ENCODE results near the gene DIS3L2.
"Not testable (repeated sequence)": the region's sequence is repeated elsewhere in the genome, so short reads cannot be mapped to it uniquely, and the experiment has no call there.

The DIS3L2 gene

DNA sequence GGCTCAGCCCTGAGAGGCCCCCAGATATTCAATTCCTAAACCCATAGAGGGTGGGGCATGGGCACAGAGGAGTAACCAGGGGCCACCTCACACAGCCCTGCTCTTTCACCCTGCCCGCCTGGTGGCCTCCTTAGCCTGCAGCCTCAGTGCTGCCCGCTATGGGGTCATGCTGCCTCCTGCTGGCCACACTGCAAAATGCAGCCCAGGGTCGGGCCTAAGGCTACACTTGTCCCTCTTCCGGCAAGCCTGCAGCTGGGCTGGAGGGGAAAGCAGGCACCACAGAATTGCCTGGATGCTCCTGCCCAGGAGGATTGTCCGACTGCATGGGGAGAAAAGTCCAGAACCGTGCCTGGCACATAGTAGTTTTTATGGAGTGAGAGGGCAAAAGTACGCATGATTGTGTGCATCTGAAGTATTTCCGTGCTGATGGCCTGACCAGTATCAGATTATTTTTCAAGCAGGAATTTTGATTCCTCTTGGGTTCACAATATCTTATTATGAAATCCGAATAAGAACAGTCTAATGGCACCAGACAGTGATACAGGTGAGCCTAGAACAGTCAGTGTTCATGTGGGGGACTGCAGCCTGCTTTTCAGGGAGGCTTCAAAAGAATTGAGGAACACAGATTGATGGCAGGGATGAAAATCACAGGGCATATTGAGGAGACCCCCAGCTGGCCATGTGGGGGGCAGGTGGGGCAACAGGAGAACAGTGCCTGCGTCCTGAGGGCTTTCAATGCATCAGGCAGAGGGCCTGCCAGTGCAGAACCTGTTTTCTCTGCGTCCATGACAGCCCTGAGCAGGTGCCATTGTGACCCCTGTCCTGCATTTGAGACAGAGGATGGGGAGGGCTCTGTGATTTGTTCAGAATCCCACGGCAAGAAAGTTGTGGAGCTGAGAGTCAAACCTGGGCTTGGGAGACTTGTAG lies 365.9 kb downstream of the DIS3L2 start:
- peak; percentile 84 for DNase-seq

DNA sequence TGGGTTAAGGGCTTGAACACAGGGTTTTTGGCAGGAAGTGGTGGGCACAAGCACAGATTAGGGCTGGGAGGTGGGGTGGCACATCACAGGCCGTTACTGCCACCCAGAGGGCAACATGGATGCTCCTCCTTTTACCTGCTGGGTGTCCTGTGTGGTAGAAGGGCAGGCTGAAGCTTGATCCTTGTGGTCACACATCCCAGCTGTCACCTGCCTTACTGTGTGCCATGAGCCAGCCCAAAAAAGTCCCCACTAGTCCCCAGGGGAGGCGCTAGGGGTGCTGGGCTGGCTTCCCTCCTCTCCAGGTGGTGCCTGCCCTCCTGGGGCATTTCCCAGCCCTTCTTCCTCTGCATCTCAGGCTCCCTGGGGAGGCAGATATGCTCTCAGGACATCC lies 366.5 kb downstream of the DIS3L2 start:
- no peak for DNase-seq

DNA sequence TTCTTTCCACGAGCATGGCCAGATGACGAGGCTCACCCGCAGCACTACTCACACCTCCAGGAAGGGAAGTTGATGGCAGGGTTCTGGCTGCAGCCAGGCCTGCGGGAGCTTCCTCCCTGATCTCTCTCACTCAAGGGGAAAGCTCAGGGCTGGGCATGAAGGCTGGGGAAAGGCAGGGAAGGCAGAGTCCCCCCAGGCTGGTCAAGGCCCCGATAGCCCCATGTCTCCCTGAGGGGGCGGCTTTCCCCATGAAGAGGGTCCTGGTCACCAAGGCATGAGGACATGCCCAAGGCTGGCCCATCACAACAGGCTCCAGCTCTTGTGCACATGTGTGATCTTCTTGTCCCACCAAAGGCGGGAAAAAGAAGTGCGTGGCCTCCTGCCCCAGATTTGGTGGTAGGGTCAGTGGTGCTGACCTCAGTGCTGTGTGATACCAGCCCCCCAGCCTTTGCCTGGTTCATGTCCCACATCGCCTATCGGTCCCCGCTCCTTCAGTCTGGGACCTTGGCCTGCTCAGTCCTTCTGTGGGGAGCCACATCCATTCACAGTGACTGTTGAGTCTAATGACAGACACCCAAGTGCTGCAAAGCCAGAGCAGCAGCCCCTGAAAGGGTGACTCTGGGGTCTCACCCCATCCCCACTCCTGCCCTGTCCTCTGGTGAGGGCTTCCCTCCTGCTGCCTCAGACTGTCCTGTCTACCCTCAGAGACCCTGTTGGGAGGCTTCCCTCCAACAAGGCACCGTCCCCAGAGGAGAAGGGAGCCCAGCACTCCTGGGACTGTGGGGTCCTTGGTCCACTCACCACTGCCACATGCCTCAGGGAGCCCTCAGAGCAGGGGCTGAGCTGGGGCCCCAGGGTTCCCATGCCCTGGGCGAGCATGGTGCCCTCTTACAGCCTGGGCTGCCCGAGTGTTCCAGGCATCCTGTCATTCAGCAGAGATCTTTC lies 367.3 kb downstream of the DIS3L2 start:
- DNase-seq, result no peak

DNA sequence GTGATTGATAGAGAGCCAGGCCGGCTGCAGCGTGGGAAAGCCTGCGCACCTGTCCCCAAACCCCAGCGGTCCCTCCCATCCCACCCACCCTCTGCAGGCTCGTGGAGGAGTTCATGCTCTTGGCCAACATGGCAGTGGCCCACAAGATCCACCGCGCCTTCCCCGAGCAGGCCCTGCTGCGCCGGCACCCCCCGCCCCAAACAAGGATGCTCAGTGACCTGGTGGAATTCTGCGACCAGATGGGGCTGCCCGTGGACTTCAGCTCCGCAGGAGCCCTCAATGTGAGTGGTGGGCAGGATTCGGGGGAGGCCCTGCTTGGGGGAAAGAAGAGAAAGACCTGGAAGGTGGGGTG lies 368.2 kb downstream of the DIS3L2 start:
- no peak for DNase-seq

DNA sequence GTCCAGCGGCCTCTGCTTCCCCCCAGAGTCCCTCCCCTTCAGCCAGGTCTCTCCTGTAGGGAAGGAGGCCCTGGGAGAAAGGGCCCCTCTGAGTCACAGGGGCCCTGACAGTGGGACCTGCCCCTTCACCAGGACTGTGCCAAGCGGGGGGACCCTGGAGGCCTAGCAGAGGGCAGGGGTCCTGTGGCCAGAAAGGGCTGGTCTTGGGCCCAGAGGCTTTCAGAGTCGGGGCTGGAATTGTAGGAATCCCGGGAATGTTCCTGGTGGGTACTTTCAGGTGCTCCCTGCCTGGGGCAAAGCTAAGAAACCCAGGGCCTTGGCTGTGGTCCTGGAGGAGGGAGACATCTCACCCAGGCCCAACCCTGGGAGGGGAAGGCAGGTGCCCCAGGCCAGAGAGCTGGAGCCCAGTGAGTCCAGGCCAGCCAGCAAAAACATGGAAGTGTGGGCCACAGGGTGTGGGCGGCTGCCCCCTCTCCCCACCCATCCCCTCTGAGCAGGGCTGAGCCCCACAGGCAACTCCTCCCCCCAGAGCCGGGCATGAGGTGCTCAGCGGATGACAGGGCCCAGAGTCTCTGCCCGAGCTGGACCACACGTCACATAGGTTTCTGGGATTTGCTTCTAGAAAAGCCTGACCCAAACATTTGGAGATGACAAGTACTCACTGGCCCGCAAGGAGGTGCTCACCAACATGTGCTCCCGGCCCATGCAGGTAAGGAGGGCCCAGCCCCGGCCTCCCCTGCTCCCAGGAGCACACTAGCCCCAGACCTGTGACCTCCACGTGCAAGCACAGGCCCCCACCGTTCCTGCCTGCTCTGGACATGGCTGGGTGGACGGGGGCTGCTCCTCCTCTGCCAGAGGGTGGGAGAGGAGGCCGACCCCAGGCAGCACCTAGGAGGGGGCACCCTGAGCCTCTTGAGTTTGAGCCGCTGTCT lies 368.8 kb downstream of the DIS3L2 start:
- DNase-seq, result no peak

DNA sequence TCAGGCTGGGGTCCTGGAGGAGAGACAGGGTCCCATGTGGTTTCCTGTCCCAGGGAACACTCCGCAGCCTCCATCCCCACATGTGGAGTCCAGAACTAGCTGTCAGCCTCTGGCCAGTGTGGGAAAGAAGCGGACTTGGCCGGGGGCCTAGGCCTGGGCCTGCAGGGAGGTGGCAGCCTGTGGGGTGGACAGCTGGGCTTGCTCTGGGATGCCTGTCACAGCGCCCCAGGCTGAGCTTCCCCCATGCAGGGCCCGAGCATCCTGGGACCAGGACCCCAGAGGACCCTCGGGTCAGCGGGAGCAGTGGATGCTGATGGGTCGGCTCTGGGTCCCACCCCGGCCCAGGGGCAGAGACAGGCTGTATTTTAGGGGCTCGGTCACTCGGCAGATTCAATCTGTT lies 369.5 kb downstream of the DIS3L2 start:
- not testable (repeated sequence) for DNase-seq

DNA sequence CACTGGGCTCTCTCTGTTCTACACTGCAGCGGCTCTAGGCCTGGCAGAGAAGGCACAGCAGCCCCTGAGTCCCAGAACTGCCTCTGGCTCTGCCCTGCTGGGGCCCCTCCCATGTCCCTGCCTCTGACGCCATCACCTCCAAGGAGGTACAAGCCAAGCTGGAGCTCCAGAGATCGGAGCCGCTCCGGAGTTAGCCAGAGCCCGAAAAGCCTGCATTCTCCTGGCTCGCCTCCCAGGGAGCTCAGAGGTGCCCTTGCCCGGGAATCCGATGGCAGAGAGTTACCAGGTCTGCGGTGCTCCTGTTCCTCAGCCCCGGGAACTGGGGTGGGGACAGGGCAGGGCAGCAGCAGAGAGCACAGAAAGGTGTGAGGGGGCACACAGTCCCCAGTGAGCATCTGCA lies 370.1 kb downstream of the DIS3L2 start:
- DNase-seq, result not testable (repeated sequence)

DNA sequence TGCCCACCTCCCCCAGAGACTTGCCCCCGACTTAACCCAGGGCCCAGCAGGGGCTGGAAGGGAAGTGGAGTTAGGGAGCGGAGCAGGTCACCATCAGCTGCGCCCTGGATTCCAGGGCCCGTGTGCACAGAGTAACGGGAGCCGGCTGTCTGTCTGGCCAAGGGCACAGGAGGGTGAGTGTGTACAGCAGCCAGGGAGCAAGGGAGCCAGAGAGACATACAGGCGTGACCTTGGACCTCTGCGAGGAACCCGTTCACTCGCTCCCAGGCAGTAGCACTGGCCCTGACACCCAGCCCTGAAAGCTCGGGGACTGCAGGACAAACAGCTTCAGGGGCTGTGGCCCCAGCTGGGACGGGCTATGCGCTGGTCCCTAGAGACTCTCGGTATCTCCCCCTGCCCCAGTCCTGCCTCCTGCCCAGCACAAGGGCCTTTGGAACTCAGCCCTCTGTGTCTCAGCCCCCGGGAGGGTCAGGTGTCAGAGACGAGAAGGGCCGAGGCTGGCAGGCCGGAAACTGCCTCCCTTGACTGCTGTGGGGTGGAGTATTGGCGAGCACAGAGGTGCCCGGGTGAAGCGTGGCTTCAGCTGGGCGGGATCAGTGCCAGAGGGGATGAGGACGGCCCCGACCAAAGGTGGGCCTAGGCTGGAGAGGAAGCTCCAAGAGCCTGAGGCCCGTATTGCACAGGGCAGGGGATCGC lies 370.9 kb downstream of the DIS3L2 start:
- peak; percentile 0 for DNase-seq

DNA sequence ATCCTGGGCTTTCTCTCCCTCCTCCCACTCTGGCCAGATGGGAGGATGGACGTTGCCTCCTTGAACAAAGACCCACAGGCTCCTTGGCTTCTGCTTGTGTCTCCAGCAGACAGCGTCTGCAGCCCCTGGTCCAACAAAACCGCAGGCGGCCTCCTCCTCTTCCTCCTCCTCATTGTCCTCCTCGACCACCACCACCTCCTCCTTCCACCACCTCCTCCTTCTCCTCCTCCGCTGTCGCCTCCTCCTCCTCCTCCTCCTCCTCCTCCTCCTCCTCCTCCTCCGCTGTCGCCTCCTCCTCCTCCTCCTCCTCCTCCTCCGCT lies 371.4 kb downstream of the DIS3L2 start:
- DNase-seq, result no peak

DNA sequence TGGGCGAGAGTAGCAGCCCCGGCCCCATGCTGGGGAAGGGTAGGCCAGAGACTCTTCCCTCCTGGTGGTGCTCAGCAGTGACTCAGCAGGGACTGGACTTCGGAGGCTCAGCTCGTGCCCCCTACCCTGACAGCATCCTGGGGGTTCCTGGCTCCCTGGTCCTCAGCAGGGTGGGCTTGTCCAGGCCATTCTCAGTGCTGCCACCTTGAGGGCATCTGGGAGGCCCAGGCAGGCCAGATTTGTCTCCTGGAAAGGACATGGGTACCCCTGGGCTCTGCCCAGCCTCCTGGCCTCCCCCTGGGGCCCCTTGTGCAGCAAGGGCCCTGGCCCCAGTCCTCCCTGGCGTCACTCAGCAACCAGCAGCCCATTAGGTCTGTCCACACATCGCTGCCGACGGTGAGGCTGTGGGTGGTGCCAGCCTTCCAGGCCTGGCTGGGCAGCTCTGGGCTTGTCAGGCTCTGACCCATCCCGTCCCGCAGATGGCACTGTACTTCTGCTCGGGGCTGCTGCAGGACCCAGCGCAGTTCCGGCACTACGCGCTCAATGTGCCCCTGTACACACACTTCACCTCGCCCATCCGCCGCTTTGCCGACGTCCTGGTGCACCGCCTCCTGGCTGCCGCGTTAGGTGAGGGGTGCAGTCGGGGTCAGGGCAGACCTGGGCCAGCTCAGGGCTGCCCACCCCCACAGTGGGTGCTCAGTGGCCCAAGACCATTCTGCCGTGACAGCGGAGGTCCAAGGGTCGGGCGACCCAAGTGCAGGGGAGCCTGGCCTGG lies 372.0 kb downstream of the DIS3L2 start:
- peak; percentile 9 for DNase-seq

DNA sequence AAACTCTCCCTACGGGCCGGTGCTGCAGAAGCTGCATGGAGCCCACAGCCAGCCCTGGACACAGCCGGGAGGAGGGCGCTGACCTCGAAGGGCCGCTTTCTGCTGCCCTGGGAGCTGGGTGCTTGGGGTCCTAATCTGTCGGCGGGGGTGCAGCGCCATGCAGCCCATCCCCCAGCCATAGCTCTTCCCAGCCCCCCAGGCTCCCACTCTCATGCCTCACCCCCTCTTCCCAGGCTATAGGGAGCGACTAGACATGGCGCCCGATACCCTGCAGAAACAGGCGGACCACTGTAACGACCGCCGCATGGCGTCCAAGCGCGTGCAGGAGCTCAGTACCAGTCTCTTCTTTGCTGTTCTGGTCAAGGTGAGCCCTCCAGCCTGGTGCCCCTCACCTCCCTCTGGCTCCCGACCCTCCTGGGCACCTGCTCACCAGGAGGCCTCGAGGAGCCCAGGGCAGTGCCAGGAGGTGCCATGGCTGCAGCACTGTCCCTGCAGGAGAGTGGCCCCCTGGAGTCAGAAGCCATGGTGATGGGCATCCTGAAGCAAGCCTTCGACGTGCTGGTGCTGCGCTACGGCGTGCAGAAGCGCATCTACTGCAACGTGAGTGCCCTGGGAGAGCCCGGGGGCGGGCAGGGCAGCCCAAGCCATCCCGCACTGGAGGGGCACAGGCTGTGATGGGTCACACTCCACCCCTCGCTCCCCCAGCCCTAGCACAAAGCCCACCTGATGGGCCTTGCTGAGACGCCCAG lies 372.8 kb downstream of the DIS3L2 start:
- peak; percentile 0 for DNase-seq

DNA sequence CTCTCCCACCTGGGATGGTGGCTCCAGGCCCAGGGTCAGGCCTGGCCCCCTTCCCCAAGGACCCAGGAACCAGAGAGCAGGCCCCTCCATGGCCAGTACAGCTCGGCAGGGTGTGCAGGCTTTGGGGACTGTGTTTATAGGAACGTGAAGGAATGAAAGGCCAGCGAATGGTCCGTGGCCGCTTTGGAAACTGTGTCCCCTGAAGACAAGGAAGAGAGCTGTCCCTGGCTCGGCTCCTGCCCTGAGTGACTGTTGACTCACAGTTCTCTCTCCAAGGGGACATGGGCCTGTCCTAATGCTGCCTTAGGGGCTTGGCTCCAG lies 373.3 kb downstream of the DIS3L2 start:
- DNase-seq, result not testable (repeated sequence)

DNA sequence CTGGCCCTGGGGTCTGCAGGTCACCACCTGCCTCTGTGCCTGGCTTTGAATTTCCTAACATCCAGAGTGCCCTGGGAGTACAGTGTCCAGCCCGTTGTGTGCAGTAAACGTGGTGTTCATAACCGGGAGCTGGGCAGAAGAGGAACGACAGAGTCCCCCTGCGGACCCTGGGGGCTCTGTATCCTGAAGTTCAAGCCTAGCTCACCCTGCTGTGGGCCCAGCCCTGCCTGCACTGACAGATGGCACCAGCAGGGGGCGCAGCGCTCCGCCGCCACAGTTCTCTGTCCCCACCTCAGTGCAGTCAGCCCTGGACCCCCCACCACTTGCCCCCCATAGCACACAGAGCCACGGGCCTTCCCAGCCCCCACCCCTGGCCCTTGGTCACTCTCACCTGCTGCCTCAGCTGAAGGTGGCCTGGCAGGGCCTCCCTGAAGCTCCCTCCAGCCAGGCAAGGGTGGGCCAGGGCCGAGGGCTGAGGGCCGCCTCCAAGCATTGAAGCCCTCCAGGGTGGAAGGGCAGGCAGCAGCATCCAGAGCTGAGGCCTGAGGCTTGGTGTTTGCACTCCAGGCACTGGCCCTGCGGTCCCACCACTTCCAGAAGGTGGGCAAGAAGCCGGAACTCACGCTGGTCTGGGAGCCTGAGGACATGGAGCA lies 373.8 kb downstream of the DIS3L2 start:
- not testable (repeated sequence) for DNase-seq

DNA sequence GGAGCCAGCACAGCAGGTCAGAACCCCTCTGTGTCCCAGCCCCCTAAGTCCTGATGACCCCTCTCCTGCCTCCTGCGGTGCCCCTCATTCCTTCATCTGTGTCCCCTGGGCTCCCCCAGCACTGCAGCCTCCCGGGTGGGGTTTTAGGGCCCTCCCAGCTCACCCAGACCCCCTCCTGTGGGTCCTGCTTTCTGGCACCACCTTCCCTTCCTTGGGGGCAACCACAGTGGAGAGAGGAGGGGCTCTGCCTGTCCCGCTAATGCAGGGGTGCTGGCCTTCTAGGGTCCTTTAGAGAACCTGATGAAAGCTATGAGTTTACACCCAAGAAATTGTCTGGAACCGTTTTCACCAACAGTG lies 374.3 kb downstream of the DIS3L2 start:
- DNase-seq, result no peak

DNA sequence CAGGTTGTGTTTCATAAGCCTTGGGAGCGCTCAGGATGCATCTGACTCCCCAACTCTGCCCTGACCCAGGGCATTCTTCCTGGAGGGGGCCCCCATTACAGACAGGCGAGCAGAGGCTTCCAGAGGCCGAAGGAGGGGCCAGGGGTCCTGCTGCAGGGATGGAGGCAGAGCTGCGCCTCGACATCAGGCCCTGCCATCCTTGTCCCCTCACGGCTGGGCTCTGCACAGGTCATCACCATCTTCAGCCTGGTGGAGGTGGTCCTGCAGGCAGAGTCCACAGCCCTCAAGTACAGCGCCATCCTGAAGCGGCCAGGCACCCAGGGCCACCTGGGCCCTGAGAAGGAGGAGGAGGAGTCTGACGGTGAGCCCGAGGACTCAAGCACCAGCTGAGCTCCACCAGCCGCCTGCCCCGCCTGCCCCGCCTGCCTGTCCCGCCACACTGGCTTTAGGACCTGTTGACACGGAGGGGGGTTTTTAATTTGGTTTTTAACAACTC lies 374.8 kb downstream of the DIS3L2 start:
- no peak for DNase-seq

DNA sequence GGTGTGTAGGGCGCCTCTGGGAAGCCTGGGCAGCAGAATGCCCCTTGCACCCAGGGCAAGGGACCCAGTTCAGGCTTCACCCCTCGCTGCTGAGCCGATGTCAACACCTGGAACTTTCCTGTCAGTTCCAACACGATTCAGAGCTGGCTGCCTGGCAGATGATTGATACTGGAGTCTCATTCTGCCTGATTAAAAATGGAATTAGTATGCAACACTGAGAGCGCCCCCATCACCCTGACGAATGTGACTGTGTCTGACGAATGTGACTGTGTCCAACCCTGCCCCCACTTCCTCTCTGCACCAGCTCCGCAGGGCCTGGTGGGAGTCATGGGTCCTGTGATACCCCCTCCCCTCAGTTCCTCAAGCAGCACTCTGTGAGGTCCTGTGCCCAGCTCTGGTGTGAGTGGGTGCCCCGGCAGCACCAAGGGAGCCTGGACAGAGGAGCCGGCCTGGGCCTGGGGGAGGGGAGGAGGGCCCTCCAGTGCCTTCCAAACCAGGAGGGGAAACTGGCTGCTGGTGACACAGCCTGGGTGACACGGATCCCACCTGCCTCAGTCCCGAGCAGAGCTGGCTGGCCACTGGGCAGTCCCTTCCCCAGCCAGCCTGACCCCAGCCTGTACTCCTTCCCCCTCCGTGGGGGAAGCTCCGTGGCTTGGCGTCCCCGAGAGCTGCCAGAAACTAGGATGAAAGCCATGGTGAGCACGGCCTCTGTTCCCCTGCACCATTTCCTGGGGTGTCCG lies 375.6 kb downstream of the DIS3L2 start:
- no peak for DNase-seq

DNA sequence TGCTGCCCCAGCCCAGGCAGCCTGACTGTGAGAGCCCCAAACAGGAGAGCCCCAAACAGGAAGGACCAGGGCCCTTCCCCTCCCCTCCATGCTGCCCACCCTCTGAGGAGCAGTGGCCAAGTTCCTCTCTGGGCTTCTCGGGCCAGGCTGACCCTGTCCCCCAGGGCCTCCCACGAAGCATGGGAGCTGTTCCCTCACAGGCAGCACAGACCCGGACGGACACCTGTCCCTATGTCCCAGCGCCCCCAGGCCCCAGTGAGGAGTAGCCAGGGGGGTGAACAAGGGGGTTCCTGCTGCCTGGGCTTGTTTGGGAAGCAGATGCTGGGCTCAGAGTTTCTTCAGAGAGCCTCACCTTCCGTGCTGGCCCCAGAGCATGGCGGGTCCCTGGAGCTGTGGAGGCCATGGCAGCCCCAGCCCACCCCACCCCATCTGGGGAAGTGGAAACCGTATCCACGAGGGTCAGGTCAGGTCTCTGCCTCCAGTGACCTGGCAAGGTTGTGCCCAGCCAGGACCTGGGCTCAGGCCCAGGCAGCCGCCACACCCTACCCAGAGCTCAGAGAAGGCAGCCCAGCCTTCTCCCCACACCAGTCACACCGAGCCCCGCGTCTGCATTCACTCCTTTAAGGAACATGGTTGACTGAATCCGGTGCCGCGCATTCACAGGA lies 376.7 kb downstream of the DIS3L2 start:
- DNase-seq, result not testable (repeated sequence)

DNA sequence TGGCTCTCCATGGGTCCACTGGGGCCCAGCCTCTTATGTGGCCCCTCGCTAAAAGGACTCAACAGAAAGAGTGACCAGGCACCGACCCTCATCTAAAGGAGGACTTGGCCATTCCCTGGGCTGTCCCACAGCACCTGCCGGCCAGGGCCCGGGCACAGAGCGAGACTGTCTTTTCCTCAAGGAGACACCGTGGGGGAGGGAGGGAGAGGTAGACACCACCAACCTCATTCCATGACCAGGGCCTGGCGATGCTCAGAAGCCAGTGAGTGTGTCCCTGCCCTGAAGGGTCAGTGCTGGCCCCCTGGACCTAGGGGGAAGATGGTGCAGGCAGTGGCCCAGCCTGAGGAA lies 377.2 kb downstream of the DIS3L2 start:
- no peak for DNase-seq
